Measurements from ENCODE around the gene ZNF23.

GRCh38 chr16:71449020-71449419 lies 13.0 kb downstream of the ZNF23 start:
- TF ChIP-seq CTCF (IDR thresholded peaks at IDR 0.05) (no peak), EP300 (IDR thresholded peaks at IDR 0.05) (no peak), POLR2A (IDR thresholded peaks at IDR 0.05) (no peak), POLR2AphosphoS5 (IDR thresholded peaks at IDR 0.05) (no peak)

All from stomach (tissue), 4 donors.